ENCODE data around the gene C5orf47. TPM values are rescaled to one million over a fixed set of nuclear protein-coding genes. Genes with fewer than 3 reads are reported as not detected.

C5orf47 gene
- total RNA-seq, 3 donors from 2014 or later (not counting 1 experiment from before 2014, with no cell fraction given), result not detected

- Mint-ChIP-seq H3K4me3 (no peak overlapping the region), H3K27me3 (ENCODE audit: low read depth in 2 of 2) (peaks cover 30 to 79% of the 10 kb centered on the region in 2 donors), H3K36me3 (no peaks in the 10 kb centered on the region), H3K9me3 (no peaks in the 10 kb centered on the region), H3K4me1 (no peaks in the 10 kb centered on the region), H3K27ac (no peak overlapping the region)
- DNase-seq (no peak), ATAC-seq (no peak)
- H3K27me3 ChIP-seq (ENCODE audit: control insufficient read depth, insufficient read depth, low read length), result no peaks in the 10 kb centered on the region
- H3K36me3 ChIP-seq (ENCODE audit: control insufficient read depth, insufficient read depth, low read length), result no peaks in the 10 kb centered on the region
- H3K4me1 ChIP-seq (ENCODE audit: control insufficient read depth, insufficient read depth, low read length), result no peaks in the 10 kb centered on the region
- no peak overlapping the region for H3K27ac ChIP-seq (ENCODE audit: low read length)
- 81% methylated on average over 5 of the region's 5 CpGs for WGBS (ENCODE audit: insufficient coverage)
- no peaks in the 10 kb centered on the region for H3K9me3 ChIP-seq (ENCODE audit: control insufficient read depth, insufficient read depth, low read length)
- intact Hi-C loops (cut with micrococcal nuclease), result no loop called here
- H3K4me3 ChIP-seq (ENCODE audit: low read length), result no peak overlapping the region
- no peak for TF ChIP-seq CTCF (IDR thresholded peaks at IDR 0.05)
Observed at GRCh38 chr5:173981185-173981761, 7.7 kb upstream of the C5orf47 start.

DNA sequence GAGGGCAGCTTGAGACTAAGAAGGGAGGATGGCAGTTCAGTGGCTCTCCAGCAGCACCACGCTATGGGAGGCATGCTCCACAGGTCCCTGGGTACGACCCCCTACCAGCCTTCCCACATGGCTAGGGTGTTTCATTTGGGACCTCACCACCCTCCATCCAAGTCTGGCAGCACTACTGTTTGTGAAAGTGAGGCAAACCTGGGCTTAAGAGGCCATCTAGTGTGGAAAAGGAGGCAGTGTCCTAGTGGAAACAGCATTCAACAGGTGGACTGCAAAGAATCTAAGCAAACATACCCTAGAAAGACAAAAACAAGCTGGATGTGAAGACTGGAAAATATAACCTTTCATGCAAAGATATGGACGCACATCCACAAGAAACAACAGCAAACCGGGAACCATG is 4.8 kb upstream of the C5orf47 start:
- no peaks in the 10 kb centered on the region for H3K4me1 Mint-ChIP-seq
- no peaks in the 10 kb centered on the region for H3K9me3 Mint-ChIP-seq
- no peaks in the 10 kb centered on the region for H3K27me3 ChIP-seq (ENCODE audit: control insufficient read depth, insufficient read depth, low read length)
- WGBS (ENCODE audit: insufficient coverage), result no CpG with 5 or more reads among the region's 4 CpGs
- no peaks in the 10 kb centered on the region for H3K36me3 Mint-ChIP-seq
- H3K36me3 ChIP-seq (ENCODE audit: control insufficient read depth, insufficient read depth, low read length), result no peaks in the 10 kb centered on the region
- intact Hi-C loops (cut with micrococcal nuclease), result no loop called here
- no peaks in the 10 kb centered on the region for H3K4me1 ChIP-seq (ENCODE audit: control insufficient read depth, insufficient read depth, low read length)
- DNase-seq (no peak), ATAC-seq (no peak)
- no peak overlapping the region for H3K4me3 Mint-ChIP-seq
- no peak overlapping the region for H3K27ac Mint-ChIP-seq
- H3K9me3 ChIP-seq (ENCODE audit: control insufficient read depth, insufficient read depth, low read length), result no peaks in the 10 kb centered on the region
- no peak overlapping the region for H3K4me3 ChIP-seq (ENCODE audit: low read length)
- no peak overlapping the region for H3K27ac ChIP-seq (ENCODE audit: low read length)
- H3K27me3 Mint-ChIP-seq (ENCODE audit: low read depth in 2 of 2), result peaks cover 17 to 54% of the 10 kb centered on the region in 2 donors
- no peak for TF ChIP-seq CTCF (IDR thresholded peaks at IDR 0.05)

DNA sequence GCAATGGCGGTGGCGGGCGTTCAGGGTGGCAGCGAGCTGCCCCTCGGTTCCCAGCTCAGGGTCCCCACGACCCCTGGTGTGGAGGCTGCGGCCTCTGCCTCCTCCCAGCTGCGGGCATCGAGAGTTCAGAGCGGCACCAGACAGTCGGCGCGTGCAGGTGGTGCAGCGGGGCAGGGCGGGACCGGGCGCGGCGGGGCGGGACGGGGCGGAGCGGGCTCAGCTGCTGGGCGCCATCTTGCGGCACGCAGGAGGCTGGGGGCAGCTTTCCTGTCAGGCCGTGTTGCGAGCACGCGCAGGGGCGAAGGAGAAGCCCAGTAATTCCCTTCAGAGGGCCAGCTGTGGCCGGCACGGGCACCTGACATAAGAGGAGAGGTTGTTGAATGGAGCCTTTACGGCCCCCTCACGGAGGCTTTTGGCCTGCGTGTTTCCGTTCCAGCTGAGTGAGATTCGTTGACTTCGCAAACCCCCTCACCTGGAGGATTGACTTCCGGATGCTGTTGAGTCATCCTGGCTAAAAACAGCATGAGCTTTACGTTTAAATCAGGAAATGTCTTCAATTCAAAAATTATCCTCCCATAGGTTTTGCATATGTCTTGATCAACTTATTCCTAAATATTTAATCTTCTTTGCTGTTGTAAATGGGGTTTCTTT is 587 bp downstream of the C5orf47 start:
- Histone ChIP-seq H3K4me3 (ENCODE audit: low read length) (no peak overlapping the region), H3K27me3 (ENCODE audit: control insufficient read depth, insufficient read depth, low read length) (peaks cover 2% of the 10 kb centered on the region), H3K36me3 (ENCODE audit: control insufficient read depth, insufficient read depth, low read length) (no peaks in the 10 kb centered on the region), H3K27ac (ENCODE audit: low read length) (no peak overlapping the region), H3K9me3 (ENCODE audit: control insufficient read depth, insufficient read depth, low read length) (no peaks in the 10 kb centered on the region), H3K4me1 (ENCODE audit: control insufficient read depth, insufficient read depth, low read length) (no peaks in the 10 kb centered on the region)
- Mint-ChIP-seq H3K4me3 (no peak overlapping the region), H3K27me3 (ENCODE audit: low read depth in 2 of 2) (peaks cover 5 to 16% of the 10 kb centered on the region in 2 donors), H3K4me1 (no peaks in the 10 kb centered on the region), H3K36me3 (no peaks in the 10 kb centered on the region), H3K9me3 (no peaks in the 10 kb centered on the region), H3K27ac (no peak overlapping the region)
- no peak for TF ChIP-seq CTCF (IDR thresholded peaks at IDR 0.05)
- WGBS (ENCODE audit: insufficient coverage), result 94% methylated on average over 41 of the region's 41 CpGs
- DNase-seq, result no peak
- intact Hi-C loops (cut with micrococcal nuclease), result no loop called here
- ATAC-seq, result no peak

DNA sequence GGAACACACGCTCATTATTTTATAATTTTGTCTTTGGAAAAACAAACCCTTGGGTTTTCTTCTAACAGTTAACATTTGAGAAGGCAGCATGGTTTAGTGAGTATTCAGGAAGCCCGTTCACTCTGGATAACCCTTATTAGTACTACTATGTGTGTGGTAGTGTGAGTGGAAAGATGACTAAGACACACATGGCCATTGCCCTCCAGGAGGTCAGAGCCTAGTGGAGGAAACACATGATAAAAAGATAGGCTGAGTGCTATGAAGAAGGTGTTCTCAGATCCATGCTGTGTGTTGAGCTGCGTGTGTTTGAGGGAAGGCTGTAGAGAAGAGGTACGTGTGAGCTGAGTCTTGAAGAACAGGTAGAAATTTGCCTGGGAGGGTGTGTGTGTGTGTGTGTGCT is 8.4 kb downstream of the C5orf47 start:
- 79% methylated on average over 3 of the region's 4 CpGs for WGBS (ENCODE audit: insufficient coverage)
- H3K4me1 Mint-ChIP-seq, result no peaks in the 10 kb centered on the region
- no peak overlapping the region for H3K27ac Mint-ChIP-seq
- H3K9me3 ChIP-seq (ENCODE audit: control insufficient read depth, insufficient read depth, low read length), result no peaks in the 10 kb centered on the region
- H3K36me3 ChIP-seq (ENCODE audit: control insufficient read depth, insufficient read depth, low read length), result no peaks in the 10 kb centered on the region
- H3K27ac ChIP-seq (ENCODE audit: low read length), result no peak overlapping the region
- no peaks in the 10 kb centered on the region for H3K9me3 Mint-ChIP-seq
- no peaks in the 10 kb centered on the region for H3K36me3 Mint-ChIP-seq
- no peak overlapping the region for H3K4me3 ChIP-seq (ENCODE audit: low read length)
- no peak for TF ChIP-seq CTCF (IDR thresholded peaks at IDR 0.05)
- ATAC-seq, result no peak
- H3K4me3 Mint-ChIP-seq, result no peak overlapping the region
- H3K4me1 ChIP-seq (ENCODE audit: control insufficient read depth, insufficient read depth, low read length), result no peaks in the 10 kb centered on the region
- intact Hi-C loops (cut with micrococcal nuclease), result no loop called here
- peaks cover 21 to 37% of the 10 kb centered on the region in 2 donors for H3K27me3 Mint-ChIP-seq (ENCODE audit: low read depth in 2 of 2)
- no peak for DNase-seq
- peaks cover 6% of the 10 kb centered on the region for H3K27me3 ChIP-seq (ENCODE audit: control insufficient read depth, insufficient read depth, low read length)
